ENCODE data around the gene HLA-DMA. TPM values are rescaled to one million over a fixed set of nuclear protein-coding genes. Genes with fewer than 3 reads are reported as not detected.

HLA-DMA gene
- total and polyA plus RNA-seq, 9 of the 15 experiments (the other 6 are each of a cell fraction or from before 2014, with no cell fraction given): 0.13 to 0.83 (median 0.51) TPM

DNA sequence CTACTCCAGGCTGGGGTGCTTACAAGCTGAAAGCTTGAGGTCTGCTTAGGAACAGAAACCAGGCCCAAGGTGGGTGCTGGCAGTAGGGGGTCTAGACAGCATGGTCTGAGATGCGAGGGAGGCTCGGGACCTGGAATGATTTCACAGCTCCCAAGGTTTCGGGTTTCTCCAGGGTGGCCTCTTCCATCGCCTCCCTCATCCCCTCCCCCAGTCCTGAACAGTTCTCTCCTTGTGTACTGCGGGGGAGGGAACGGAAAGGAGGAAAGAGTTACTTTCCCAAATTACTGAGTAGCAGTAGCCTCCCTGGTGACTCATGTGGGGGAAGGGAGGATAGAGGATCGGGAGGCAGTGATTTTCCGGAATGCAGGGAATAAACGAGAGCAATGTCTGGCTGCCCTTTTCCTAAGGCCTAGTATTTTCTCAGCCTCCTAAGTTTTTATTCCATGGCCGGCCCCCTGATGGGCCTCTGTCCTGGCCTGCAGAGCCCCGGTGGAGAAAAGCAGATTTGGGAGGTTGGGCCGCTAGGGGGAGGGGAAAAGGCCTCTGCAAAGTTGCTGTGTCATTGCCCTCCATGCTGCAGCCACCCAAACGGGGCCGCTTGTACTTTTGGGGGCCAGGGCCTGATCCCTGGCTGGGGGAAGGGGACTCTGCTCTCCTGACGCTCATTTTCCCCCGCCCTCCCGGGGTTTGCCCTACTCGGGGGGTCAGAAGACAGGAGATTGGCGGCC is 17.0 kb upstream of the HLA-DMA start (continued):
- TF ChIP-seq MAZ (CRISPR knock-in tag; conservative IDR thresholded peaks at IDR 0.05 in 1 of 2, IDR thresholded peaks at IDR 0.05 in 1 of 2): peak; percentile 83 to 88
- TF ChIP-seq YBX1 (IDR thresholded peaks at IDR 0.05): no peak
- no peak for TF ChIP-seq MCM2 (IDR thresholded peaks at IDR 0.05; ENCODE audit: low read depth)
- TF ChIP-seq MAFG (tag; conservative IDR thresholded peaks at IDR 0.05): peak; percentile 99
- peak; percentile 84 for TF ChIP-seq NR3C1 (CRISPR knock-in tag; IDR thresholded peaks at IDR 0.05)
- peak; percentile 58; the same call in 1 of the 2 replicates for TF ChIP-seq FOXJ2 (tag; IDR thresholded peaks at IDR 0.05)
- no peak for TF ChIP-seq DNMT1 (IDR thresholded peaks at IDR 0.05)
- TF ChIP-seq ZNF586 (CRISPR knock-in tag; conservative IDR thresholded peaks at IDR 0.05): no peak
- no peak for TF ChIP-seq FOSL1 (tag; conservative IDR thresholded peaks at IDR 0.05)
- no peak for TF ChIP-seq ATF2 (CRISPR knock-in tag; IDR thresholded peaks at IDR 0.05)
- no peak for TF ChIP-seq HLTF (IDR thresholded peaks at IDR 0.05)
- no peak; a peak in 1 of 4 replicates for TF ChIP-seq BCLAF1 (IDR thresholded peaks at IDR 0.05; ENCODE audit: borderline replicate concordance in 1 of 2, control insufficient read depth in 1 of 2, low read depth in 2 of 2, low read length in 1 of 2)
- peak; percentile 42; the same call in 1 of the 2 replicates for TF ChIP-seq SREBF1 (IDR thresholded peaks at IDR 0.05; ENCODE audit: borderline replicate concordance, low read depth, low read length)
- no peak for TF ChIP-seq DACH1 (IDR thresholded peaks at IDR 0.05; ENCODE audit: partially characterized antibody)
- TF ChIP-seq SMAD1 (IDR thresholded peaks at IDR 0.05; ENCODE audit: low read depth, low read length, partially characterized antibody): peak; percentile 62
- TF ChIP-seq ETV5 (CRISPR knock-in tag; IDR thresholded peaks at IDR 0.05; ENCODE audit: low read depth): peak; percentile 87
- TF ChIP-seq, protein P1, sequence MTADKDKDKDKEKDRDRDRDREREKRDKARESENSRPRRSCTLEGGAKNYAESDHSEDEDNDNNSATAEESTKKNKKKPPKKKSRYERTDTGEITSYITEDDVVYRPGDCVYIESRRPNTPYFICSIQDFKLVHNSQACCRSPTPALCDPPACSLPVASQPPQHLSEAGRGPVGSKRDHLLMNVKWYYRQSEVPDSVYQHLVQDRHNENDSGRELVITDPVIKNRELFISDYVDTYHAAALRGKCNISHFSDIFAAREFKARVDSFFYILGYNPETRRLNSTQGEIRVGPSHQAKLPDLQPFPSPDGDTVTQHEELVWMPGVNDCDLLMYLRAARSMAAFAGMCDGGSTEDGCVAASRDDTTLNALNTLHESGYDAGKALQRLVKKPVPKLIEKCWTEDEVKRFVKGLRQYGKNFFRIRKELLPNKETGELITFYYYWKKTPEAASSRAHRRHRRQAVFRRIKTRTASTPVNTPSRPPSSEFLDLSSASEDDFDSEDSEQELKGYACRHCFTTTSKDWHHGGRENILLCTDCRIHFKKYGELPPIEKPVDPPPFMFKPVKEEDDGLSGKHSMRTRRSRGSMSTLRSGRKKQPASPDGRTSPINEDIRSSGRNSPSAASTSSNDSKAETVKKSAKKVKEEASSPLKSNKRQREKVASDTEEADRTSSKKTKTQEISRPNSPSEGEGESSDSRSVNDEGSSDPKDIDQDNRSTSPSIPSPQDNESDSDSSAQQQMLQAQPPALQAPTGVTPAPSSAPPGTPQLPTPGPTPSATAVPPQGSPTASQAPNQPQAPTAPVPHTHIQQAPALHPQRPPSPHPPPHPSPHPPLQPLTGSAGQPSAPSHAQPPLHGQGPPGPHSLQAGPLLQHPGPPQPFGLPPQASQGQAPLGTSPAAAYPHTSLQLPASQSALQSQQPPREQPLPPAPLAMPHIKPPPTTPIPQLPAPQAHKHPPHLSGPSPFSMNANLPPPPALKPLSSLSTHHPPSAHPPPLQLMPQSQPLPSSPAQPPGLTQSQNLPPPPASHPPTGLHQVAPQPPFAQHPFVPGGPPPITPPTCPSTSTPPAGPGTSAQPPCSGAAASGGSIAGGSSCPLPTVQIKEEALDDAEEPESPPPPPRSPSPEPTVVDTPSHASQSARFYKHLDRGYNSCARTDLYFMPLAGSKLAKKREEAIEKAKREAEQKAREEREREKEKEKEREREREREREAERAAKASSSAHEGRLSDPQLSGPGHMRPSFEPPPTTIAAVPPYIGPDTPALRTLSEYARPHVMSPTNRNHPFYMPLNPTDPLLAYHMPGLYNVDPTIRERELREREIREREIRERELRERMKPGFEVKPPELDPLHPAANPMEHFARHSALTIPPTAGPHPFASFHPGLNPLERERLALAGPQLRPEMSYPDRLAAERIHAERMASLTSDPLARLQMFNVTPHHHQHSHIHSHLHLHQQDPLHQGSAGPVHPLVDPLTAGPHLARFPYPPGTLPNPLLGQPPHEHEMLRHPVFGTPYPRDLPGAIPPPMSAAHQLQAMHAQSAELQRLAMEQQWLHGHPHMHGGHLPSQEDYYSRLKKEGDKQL (CRISPR knock-in tag; IDR thresholded peaks at IDR 0.05; ENCODE audit: borderline replicate concordance): no peak
- TF ChIP-seq ZNF253 (CRISPR knock-in tag; conservative IDR thresholded peaks at IDR 0.05): no peak
- 0 out of 2 replicates have a peak, but pooled peaks have one; percentile 11 for TF ChIP-seq CC2D1A (IDR thresholded peaks at IDR 0.05)

All from K562 (cell line).